Measurements from ENCODE around the gene CPED1.

- TF ChIP-seq, protein P1, sequence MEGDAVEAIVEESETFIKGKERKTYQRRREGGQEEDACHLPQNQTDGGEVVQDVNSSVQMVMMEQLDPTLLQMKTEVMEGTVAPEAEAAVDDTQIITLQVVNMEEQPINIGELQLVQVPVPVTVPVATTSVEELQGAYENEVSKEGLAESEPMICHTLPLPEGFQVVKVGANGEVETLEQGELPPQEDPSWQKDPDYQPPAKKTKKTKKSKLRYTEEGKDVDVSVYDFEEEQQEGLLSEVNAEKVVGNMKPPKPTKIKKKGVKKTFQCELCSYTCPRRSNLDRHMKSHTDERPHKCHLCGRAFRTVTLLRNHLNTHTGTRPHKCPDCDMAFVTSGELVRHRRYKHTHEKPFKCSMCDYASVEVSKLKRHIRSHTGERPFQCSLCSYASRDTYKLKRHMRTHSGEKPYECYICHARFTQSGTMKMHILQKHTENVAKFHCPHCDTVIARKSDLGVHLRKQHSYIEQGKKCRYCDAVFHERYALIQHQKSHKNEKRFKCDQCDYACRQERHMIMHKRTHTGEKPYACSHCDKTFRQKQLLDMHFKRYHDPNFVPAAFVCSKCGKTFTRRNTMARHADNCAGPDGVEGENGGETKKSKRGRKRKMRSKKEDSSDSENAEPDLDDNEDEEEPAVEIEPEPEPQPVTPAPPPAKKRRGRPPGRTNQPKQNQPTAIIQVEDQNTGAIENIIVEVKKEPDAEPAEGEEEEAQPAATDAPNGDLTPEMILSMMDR (IDR thresholded peaks at IDR 0.05) = no peak
- TF ChIP-seq CBFB (CRISPR knock-in tag; IDR thresholded peaks at IDR 0.05; ENCODE audit: low read depth) = no peak
- TF ChIP-seq, protein P2, sequence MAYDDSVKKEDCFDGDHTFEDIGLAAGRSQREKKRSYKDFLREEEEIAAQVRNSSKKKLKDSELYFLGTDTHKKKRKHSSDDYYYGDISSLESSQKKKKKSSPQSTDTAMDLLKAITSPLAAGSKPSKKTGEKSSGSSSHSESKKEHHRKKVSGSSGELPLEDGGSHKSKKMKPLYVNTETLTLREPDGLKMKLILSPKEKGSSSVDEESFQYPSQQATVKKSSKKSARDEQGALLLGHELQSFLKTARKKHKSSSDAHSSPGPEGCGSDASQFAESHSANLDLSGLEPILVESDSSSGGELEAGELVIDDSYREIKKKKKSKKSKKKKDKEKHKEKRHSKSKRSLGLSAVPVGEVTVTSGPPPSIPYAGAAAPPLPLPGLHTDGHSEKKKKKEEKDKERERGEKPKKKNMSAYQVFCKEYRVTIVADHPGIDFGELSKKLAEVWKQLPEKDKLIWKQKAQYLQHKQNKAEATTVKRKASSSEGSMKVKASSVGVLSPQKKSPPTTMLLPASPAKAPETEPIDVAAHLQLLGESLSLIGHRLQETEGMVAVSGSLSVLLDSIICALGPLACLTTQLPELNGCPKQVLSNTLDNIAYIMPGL (CRISPR knock-in tag; IDR thresholded peaks at IDR 0.05) = no peak
- TF ChIP-seq ZNF138 (CRISPR knock-in tag; conservative IDR thresholded peaks at IDR 0.05) = no peak
- no peak for TF ChIP-seq MLX (CRISPR knock-in tag; IDR thresholded peaks at IDR 0.05)
- TF ChIP-seq AFF4 (CRISPR knock-in tag; IDR thresholded peaks at IDR 0.05; ENCODE audit: borderline replicate concordance) = no peak
- TF ChIP-seq RELA (CRISPR knock-in tag; IDR thresholded peaks at IDR 0.05; ENCODE audit: borderline replicate concordance) = no peak
- TF ChIP-seq, protein P3, sequence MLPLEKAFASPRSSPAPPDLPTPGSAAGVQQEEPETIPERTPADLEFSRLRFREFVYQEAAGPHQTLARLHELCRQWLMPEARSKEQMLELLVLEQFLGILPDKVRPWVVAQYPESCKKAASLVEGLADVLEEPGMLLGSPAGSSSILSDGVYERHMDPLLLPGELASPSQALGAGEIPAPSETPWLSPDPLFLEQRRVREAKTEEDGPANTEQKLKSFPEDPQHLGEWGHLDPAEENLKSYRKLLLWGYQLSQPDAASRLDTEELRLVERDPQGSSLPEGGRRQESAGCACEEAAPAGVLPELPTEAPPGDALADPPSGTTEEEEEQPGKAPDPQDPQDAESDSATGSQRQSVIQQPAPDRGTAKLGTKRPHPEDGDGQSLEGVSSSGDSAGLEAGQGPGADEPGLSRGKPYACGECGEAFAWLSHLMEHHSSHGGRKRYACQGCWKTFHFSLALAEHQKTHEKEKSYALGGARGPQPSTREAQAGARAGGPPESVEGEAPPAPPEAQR (CRISPR knock-in tag; IDR thresholded peaks at IDR 0.05) = no peak
- TF ChIP-seq, protein P4, sequence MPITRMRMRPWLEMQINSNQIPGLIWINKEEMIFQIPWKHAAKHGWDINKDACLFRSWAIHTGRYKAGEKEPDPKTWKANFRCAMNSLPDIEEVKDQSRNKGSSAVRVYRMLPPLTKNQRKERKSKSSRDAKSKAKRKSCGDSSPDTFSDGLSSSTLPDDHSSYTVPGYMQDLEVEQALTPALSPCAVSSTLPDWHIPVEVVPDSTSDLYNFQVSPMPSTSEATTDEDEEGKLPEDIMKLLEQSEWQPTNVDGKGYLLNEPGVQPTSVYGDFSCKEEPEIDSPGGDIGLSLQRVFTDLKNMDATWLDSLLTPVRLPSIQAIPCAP (CRISPR knock-in tag; IDR thresholded peaks at IDR 0.05) = no peak
These were observed 216.0 kb downstream of the CPED1 start for GRCh38 chr7:121204537-121204936.

Measured in WTC11 (cell line).